ENCODE measurements around the gene RAX. TPM values are rescaled to one million over a fixed set of nuclear protein-coding genes. Genes with fewer than 3 reads are reported as not detected.

Gene RAX
- total RNA-seq, 2 experiments from 2014 or later, result 0.17 TPM; not detected in 1

- intact Hi-C loops (cut with micrococcal nuclease), result no loop called here
- no peaks in the 10 kb centered on the region for H3K9me3 Mint-ChIP-seq
- no peak overlapping the region for H3K4me3 Mint-ChIP-seq
- H3K4me1 Mint-ChIP-seq (ENCODE audit: low read depth), result no peaks in the 10 kb centered on the region
- no peaks in the 10 kb centered on the region for H3K36me3 Mint-ChIP-seq
- no peak overlapping the region for H3K27ac Mint-ChIP-seq
- ChIA-PET CTCF (interaction anchor here (0.9 to 1.3 kb wide), 2 partner anchors 10 to 104 kb away, joined by 3 to 5 read pairs; no protein-coding TSS in a partner anchor), POLR2A (no interaction called here)
- no peak for DNase-seq
- H3K27me3 Mint-ChIP-seq, result peaks cover 14% of the 10 kb centered on the region
Measured at GRCh38 chr18:59298871-59299270, 25.6 kb upstream of the RAX start.

- H3K36me3 Mint-ChIP-seq, result no peaks in the 10 kb centered on the region
- DNase-seq, result no peak
- ChIA-PET CTCF (interaction anchor here (1.2 kb wide), 1 partner anchor 9 kb away, joined by 3 read pairs; no protein-coding TSS in a partner anchor), POLR2A (interaction anchor here (1.5 kb wide), 1 partner anchor 20 kb away, joined by 3 read pairs; the partner anchor contains the start of gene RAX)
- H3K9me3 Mint-ChIP-seq, result no peaks in the 10 kb centered on the region
- no peaks in the 10 kb centered on the region for H3K4me1 Mint-ChIP-seq (ENCODE audit: low read depth)
- intact Hi-C loops (cut with micrococcal nuclease), result no loop called here
- H3K27me3 Mint-ChIP-seq, result peaks cover 35% of the 10 kb centered on the region
- H3K27ac Mint-ChIP-seq, result no peak overlapping the region
- no peak overlapping the region for H3K4me3 Mint-ChIP-seq
Measured at GRCh38 chr18:59293317-59293716, 20.1 kb upstream of the RAX start.

- no peaks in the 10 kb centered on the region for H3K9me3 Mint-ChIP-seq
- ChIA-PET CTCF (interaction anchor here (1.5 kb wide), 1 partner anchor 116 kb away, joined by 6 read pairs; no protein-coding TSS in a partner anchor), POLR2A (no interaction called here)
- H3K4me3 Mint-ChIP-seq, result no peak overlapping the region
- intact Hi-C loops (cut with micrococcal nuclease), result no loop called here
- H3K27ac Mint-ChIP-seq, result no peak overlapping the region
- H3K27me3 Mint-ChIP-seq, result peaks cover 36% of the 10 kb centered on the region
- no peaks in the 10 kb centered on the region for H3K36me3 Mint-ChIP-seq
- no peaks in the 10 kb centered on the region for H3K4me1 Mint-ChIP-seq (ENCODE audit: low read depth)
- no peak for DNase-seq
Measured at GRCh38 chr18:59286341-59286740, 13.1 kb upstream of the RAX start.

DNA sequence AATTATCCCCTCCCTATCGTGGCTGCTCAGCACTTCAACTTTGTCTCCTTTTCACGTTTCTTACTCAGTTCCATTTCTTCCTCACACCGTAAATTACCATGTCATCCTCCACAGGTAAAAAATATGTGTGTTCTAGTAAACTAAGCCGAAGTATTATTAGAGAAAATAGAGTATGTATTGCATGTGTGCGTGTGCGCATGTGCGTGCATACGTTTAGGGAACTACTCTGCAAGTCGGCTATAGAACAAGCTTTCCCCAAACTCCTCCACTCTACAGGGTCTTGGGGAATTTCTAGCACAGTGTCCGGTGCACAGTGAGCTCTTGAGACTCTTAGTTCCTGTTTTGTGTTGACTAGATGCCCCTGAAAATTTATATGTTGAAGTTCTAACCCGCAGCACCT lies 9.1 kb upstream of the RAX start:
- H3K36me3 Mint-ChIP-seq, result no peaks in the 10 kb centered on the region
- POLR2A ChIA-PET, result no interaction called here
- intact Hi-C loops (cut with micrococcal nuclease), result no loop called here

DNA sequence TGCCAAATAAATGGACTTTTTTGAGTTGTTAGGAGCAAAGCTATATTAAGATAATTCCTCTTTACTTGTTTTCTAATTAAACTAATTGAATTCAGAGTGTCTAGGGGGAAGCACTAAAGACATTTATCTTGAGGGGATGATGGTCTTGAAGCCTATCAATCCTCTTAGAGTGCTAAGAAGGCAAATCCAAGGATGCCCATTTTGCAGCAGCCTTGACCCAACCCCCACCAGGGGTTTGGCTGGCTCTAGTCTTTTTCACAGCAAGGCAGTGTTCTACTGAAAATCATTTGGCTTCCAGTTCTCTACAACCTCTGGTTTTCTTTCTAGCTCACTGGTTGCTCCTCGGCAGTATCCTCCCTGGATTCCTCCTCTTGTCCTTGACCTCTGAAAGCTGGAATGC lies 6.5 kb upstream of the RAX start:
- H3K27me3 Mint-ChIP-seq, result peaks cover 47% of the 10 kb centered on the region
- H3K36me3 Mint-ChIP-seq, result no peaks in the 10 kb centered on the region
- ChIA-PET CTCF (interaction anchor here (0.7 to 1.0 kb wide), 2 partner anchors 31 to 123 kb away, joined by 3 to 4 read pairs; no protein-coding TSS in a partner anchor), POLR2A (no interaction called here)
- no peak overlapping the region for H3K27ac Mint-ChIP-seq
- intact Hi-C loops (cut with micrococcal nuclease), result loop anchor here (10.0 kb wide), 1 partner anchor 1845 kb away; the partner anchor contains the start of gene ONECUT2
- no peak overlapping the region for H3K4me3 Mint-ChIP-seq
- H3K9me3 Mint-ChIP-seq, result no peaks in the 10 kb centered on the region
- no peak for DNase-seq
- no peaks in the 10 kb centered on the region for H3K4me1 Mint-ChIP-seq (ENCODE audit: low read depth)

More for the DNA sequence above, 9.1 kb upstream of the RAX start:
- Mint-ChIP-seq H3K27ac (no peak overlapping the region), H3K4me1 (ENCODE audit: low read depth) (no peaks in the 10 kb centered on the region), H3K9me3 (no peaks in the 10 kb centered on the region), H3K27me3 (peaks cover 44% of the 10 kb centered on the region), H3K4me3 (no peak overlapping the region)
- DNase-seq, result no peak
- CTCF ChIA-PET, result no interaction called here

GRCh38 chr18:59279193-59279592 lies 5.9 kb upstream of the RAX start:
- Mint-ChIP-seq H3K27me3 (peaks cover 51% of the 10 kb centered on the region), H3K27ac (no peak overlapping the region), H3K4me1 (ENCODE audit: low read depth) (no peaks in the 10 kb centered on the region), H3K9me3 (no peaks in the 10 kb centered on the region), H3K4me3 (no peak overlapping the region), H3K36me3 (no peaks in the 10 kb centered on the region)
- ChIA-PET POLR2A (no interaction called here), CTCF (interaction anchor here (0.7 to 1.0 kb wide), 2 partner anchors 30 to 123 kb away, joined by 3 to 4 read pairs; no protein-coding TSS in a partner anchor)
- DNase-seq, result no peak
- intact Hi-C loops (cut with micrococcal nuclease), result loop anchor here (10.0 kb wide), 1 partner anchor 1844 kb away; the partner anchor contains the start of gene ONECUT2

GRCh38 chr18:59278793-59279192 lies 5.5 kb upstream of the RAX start:
- Mint-ChIP-seq H3K4me1 (ENCODE audit: low read depth) (peaks cover 2% of the 10 kb centered on the region), H3K4me3 (no peak overlapping the region), H3K27ac (no peak overlapping the region), H3K36me3 (no peaks in the 10 kb centered on the region), H3K27me3 (peaks cover 54% of the 10 kb centered on the region), H3K9me3 (no peaks in the 10 kb centered on the region)
- DNase-seq, result no peak
- intact Hi-C loops (cut with micrococcal nuclease), result loop anchor here (10.0 kb wide), 1 partner anchor 1844 kb away; the partner anchor contains the start of gene ONECUT2
- ChIA-PET CTCF (interaction anchor here (0.7 to 1.0 kb wide), 2 partner anchors 30 to 124 kb away, joined by 3 to 4 read pairs; no protein-coding TSS in a partner anchor), POLR2A (no interaction called here)

- H3K4me3 Mint-ChIP-seq, result no peak overlapping the region
- H3K27me3 Mint-ChIP-seq, result peaks cover 56% of the 10 kb centered on the region
- intact Hi-C loops (cut with micrococcal nuclease), result loop anchor here (10.0 kb wide), 1 partner anchor 1841 kb away; the partner anchor contains the start of gene ONECUT2
- H3K4me1 Mint-ChIP-seq (ENCODE audit: low read depth), result peaks cover 11% of the 10 kb centered on the region
- POLR2A ChIA-PET, result no interaction called here
- no peaks in the 10 kb centered on the region for H3K36me3 Mint-ChIP-seq
- H3K27ac Mint-ChIP-seq, result no peak overlapping the region
- CTCF ChIA-PET, result interaction anchor here (0.6 to 2.0 kb wide), 3 partner anchors 27 to 160 kb away, joined by 3 to 10 read pairs (median 4); no protein-coding TSS in a partner anchor
- no peak for DNase-seq
- H3K9me3 Mint-ChIP-seq, result no peaks in the 10 kb centered on the region
Measured at GRCh38 chr18:59276047-59276446, 2.8 kb upstream of the RAX start.

DNA sequence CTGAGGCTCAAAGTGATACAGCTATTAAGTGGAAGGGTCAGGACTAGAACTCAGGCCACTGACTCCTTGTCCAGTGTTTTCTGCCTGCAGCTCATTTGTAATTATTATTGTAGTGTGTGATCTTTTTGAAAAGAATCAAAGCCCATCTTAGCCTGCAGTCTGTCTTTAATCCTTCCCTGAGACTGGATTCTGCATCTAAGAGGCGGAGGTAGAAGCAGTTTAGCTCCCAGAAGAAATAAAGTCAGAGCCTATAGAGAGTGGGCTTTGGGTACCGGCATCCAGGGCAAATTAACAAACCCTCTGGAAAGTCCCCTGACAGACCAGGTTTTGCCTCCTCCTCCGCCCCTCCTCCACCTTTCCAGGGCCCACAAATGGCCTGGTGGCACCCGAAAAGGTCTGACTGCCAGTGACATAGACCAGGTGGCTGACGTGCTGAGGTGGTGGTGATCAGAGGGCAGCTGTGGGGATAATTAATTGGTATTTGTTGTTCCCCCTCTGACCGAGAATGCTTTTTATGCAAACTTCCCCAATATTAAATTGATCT lies 2.2 kb upstream of the RAX start:
- no peak for DNase-seq
- ChIA-PET POLR2A (no interaction called here), CTCF (interaction anchor here (0.6 to 2.0 kb wide), 4 partner anchors 9 to 161 kb away, joined by 3 to 10 read pairs (median 4); no protein-coding TSS in a partner anchor)
- Mint-ChIP-seq H3K4me1 (ENCODE audit: low read depth) (peaks cover 11% of the 10 kb centered on the region), H3K9me3 (no peaks in the 10 kb centered on the region), H3K27me3 (peaks cover 60% of the 10 kb centered on the region), H3K4me3 (no peak overlapping the region), H3K27ac (no peak overlapping the region), H3K36me3 (no peaks in the 10 kb centered on the region)
- intact Hi-C loops (cut with micrococcal nuclease), result loop anchor here (10.0 kb wide), 1 partner anchor 1841 kb away; the partner anchor contains the start of gene ONECUT2

- intact Hi-C loops (cut with micrococcal nuclease), result loop anchor here (5.0 to 10.0 kb wide), 2 partner anchors 423 to 1840 kb away; partner anchors contain the start of genes CCBE1 and ONECUT2
- H3K4me3 Mint-ChIP-seq, result no peak overlapping the region
- H3K36me3 Mint-ChIP-seq, result no peaks in the 10 kb centered on the region
- ChIA-PET POLR2A (no interaction called here), CTCF (interaction anchor here (1.4 kb wide), 1 partner anchor 8 kb away, joined by 3 read pairs; no protein-coding TSS in a partner anchor)
- H3K27me3 Mint-ChIP-seq, result peaks cover 64% of the 10 kb centered on the region
- no peak overlapping the region for H3K27ac Mint-ChIP-seq
- no peak for DNase-seq
- no peaks in the 10 kb centered on the region for H3K9me3 Mint-ChIP-seq
- peaks cover 15% of the 10 kb centered on the region for H3K4me1 Mint-ChIP-seq (ENCODE audit: low read depth)
Measured at GRCh38 chr18:59274533-59274928, 1.3 kb upstream of the RAX start.

- no peaks in the 10 kb centered on the region for H3K36me3 Mint-ChIP-seq
- no peak for DNase-seq
- no peaks in the 10 kb centered on the region for H3K9me3 Mint-ChIP-seq
- intact Hi-C loops (cut with micrococcal nuclease), result loop anchor here (2.0 to 10.0 kb wide), 3 partner anchors 85 to 1839 kb away; partner anchors contain the start of genes CCBE1, LMAN1 and ONECUT2
- H3K27me3 Mint-ChIP-seq, result peaks cover 66% of the 10 kb centered on the region
- CTCF ChIA-PET, result interaction anchor here (0.6 to 1.7 kb wide), 5 partner anchors 8 to 190 kb away, joined by 3 to 12 read pairs (median 3); no protein-coding TSS in a partner anchor
- no peak overlapping the region for H3K27ac Mint-ChIP-seq
- H3K4me1 Mint-ChIP-seq (ENCODE audit: low read depth), result peaks cover 17% of the 10 kb centered on the region
- POLR2A ChIA-PET, result interaction anchor here (1.1 kb wide), 1 partner anchor 19 kb away, joined by 3 read pairs; no protein-coding TSS in a partner anchor
- peak overlapping the region; percentile 10 for H3K4me3 Mint-ChIP-seq
Measured at GRCh38 chr18:59273759-59274532, 692 bp upstream of the RAX start.

Data from activated CD4-positive, alpha-beta memory T cell treated with anti-CD3 and anti-CD28 coated beads for 36 hours (primary cell).